HG02970 (cell line): ENCODE measurements around the gene TMPRSS6.

Source experiments
- ATAC-seq: cut with Tn5 transposase; IDR thresholded peaks from one replicate; pipeline ENCODE4 v1.9.1; 2021; ENCODE audit warnings: mild to moderate bottlenecking, moderate library complexity, moderate number of reproducible peaks; ENCODE audit not compliant: unreplicated experiment, low FRiP score

TMPRSS6 gene

DNA sequence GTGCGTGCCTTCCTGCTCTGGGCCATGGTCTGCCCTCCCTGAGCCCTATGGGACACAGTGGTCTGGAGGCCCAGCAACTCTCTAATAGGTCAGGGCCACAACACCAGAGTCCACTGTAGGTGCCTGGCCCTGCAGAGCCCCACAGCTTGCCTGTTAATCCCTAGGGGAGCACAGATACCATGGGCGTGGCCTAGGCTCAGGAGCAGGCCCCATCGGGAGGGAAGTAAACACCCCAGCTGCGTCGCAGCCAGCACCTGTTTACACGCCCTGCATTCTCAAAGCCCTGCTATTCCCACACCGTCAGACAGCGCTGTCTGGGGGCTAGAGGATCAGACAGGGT, 55.5 kb downstream of the TMPRSS6 start:
- no peak for ATAC-seq

DNA sequence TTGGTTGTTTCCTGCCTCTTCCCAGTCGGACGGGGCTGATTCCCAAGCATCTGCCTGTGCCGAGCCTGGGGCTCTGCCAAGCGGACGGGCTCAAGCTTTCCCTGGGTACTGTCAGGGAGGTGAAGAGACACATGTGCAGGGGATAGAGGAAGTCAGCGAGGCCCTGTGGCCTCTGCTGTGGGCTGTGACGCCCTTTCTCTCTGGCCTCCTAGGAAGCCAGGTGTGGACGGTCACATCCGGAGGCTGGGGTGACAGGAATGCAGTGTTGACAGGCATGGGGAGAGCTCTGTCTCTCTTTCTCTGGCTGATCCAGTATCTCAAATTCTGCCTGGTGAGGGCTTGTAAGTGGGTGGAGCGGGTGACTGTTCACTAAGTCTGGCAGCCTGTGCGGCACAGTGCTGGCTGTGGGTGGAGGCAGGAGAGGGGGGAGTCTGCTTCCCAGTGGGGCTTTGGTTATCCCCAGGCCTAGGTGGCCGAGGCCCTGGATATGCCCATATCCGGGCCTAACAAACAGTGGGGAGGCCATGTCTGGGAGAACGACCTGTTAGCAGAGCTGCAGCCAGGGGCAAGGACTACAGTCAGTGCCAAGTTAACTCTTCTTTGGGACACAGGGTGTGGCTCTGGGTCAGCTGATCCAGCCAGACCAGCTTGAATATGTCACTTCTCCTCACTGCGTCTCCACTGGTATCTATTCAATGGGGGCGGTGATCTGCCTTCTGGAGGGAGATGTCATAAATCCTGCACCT, 56.0 kb downstream of the TMPRSS6 start:
- ATAC-seq = no peak

DNA sequence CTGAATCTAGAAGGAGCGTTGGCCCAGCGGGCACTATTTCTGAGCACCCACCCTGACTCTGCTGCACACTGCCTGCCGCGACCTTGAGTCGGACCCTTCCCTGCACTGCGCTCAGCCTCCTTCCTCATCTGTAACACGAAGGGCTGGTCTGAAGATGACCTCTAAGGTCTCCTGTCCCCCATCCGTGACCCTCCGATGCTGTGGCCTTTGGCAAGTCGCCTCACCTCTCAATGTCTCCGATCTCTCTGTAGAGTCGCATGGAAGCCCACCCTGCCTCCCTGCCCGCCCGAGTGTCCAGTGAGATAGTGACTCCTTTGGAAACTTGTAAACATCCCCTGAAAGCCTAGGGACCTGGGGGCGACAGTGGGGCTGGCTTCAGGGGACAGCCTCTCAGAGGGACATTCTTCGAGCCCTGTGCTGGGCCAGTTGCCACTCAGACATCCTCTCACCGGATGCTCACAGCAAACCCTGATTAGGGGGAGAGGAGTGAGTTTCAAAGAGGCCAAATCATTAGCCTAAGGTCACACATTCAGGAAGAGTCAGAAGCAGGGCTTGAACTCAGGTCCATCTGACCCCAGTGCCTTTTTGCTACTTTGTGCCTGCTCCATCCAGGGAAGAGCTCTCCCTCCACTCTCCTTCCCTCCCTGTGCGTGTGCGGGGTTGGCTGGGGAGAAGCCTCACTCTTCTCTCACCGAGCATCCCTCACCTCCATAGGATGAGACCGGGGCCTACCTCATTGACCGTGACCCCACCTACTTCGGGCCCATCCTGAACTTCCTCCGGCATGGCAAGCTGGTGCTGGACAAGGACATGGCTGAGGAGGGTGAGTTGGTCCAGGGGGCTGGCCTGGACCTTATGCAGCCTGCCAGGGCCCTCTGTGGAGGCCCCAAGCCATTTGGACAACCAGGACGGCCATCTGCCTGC, 56.9 kb downstream of the TMPRSS6 start:
- no peak for ATAC-seq

DNA sequence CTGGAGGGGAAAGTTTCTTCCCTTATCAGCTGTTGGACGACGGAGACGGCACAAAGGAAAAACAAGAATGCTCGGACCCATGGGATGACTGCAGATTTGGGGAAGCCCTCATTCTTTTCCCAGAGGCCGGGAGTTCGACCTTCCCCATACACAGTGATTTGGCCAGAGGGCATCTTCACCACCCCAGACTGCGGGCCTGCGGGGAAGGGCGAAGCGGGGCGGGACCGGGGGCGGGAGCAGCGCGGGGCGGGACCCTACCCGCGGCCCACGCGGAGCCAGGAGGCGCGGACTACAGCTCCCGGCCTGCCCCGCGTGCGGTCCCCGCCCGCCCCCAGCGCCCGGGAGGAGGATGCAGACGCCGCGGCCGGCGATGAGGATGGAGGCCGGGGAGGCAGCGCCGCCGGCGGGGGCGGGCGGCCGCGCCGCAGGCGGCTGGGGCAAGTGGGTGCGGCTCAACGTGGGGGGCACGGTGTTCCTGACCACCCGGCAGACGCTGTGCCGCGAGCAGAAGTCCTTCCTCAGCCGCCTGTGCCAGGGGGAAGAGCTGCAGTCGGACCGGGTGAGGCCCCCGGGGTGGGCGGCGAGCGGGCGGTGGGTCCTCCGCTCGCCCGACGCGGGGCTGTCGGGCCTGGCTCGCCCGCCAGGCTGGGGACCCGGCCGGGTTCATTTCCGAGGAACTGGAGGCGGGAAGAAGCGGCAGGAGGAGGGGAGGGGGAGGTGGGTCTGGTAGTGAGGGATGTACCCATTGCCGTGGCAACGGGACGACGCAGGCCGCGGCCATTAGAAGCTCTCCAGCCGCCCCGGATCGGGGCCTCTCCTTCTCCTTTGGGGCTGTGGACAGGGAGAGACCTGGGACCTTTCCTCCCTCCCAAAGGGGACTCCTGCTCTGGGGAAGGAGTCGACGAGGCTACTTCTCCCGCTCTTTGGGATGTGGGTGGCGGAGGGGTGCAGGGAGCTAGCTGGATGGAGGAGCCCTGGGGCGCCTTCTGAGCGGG, 57.8 kb downstream of the TMPRSS6 start, which contains the start of gene KCTD17:
TSS of gene KCTD17 (plus strand) at position 352 of the 995 bp plus-strand sequence. CDS start at position 371, 19 bp downstream.
- ATAC-seq = peak; percentile 58

DNA sequence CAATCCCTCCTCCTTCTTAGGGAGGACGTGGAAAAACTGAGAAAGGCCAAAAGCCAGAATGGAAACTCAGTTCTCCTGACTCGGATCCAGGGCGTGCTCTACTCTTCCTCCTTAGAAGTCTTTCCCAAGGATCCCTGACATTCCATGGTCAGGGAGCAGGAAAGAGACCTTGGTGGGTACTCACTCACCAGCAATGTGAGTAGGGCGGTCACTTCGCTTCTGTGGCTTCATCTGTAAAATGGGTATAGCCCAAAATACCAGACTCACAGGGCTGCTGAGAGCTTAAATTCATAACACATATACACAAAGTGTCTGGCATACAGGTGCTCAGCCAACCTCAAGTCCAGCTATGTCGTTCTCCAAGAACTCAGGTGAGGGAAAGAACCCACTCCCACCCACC, 58.6 kb downstream of the TMPRSS6 start:
- no peak for ATAC-seq

DNA sequence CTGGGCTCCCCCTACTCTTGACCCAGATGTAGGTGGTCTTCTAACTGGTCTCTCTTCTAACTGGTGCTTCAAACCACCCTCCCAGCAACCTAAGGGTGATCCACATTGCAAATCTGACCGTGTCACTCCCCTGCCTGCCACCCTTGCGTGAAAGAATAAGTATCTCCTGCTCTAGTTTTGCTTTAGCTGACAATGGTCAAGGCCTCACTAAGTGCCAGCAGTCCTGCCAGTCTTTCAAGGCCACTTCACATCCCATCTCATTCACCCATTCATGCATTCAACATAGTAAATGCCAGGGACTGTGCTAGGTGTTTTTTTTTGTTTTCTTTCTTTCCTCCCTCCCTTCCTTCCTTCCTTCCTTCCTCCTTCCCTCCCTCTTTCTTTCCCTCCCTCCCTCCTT, 60.3 kb downstream of the TMPRSS6 start:
- ATAC-seq = no peak

DNA sequence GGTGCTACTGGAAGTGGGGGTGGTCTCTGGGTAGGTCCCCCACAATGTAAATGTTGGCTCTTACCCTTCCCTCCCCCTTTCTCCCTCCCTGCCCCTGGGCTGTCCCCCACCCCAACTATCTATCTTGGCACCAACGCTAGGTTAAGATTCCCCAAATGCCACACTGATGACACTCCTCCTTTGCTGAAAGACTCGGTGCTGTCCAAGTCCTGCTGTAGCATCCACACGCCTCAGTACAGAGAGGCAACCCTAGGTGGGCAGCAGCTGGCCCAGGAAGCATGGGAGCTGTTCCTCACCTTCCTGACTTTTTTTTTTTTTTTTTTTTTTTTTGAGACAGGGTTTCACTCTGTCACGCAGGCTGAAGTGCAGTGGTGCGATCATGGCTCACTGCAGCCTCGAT, 61.4 kb downstream of the TMPRSS6 start:
- ATAC-seq = no peak

DNA sequence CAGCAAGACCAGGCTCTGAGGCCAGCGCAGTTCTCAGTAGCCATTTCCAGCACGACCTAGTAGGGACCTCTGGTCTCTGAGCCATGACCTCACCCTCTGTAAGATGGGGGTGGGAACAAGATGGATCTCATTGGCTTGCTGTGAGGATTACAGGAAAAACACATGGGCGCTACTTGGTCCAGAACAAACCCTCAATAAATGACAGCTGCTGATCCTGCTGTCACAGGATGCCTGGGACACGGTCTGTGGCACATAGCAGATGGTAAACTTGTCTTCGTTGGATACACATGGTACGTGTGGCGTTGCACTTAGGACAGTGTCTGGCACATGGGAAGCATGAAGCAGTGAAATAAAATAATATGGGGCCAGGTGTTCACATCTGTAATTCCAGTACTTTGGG, 62.5 kb downstream of the TMPRSS6 start:
- ATAC-seq = no peak

DNA sequence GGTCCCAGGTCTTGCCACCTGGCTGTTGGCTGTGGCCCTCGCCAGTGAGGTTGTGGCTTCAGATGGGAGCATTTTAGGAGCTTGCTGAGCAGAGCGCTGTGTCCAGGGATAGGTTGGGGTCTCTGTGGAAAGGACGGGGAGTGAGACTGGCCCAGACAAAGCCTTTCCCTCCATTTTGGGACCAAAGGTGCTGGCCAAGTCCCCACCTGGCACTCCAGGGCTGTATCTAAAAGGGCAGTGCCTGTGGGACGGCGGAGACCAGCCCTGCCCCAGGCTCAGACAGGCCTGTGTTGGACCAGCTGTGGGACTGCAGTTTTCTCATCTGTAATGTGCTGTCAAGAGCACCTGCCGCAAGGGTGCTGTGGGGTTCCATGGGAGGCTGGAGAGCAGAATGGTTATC, 62.9 kb downstream of the TMPRSS6 start:
- no peak for ATAC-seq

DNA sequence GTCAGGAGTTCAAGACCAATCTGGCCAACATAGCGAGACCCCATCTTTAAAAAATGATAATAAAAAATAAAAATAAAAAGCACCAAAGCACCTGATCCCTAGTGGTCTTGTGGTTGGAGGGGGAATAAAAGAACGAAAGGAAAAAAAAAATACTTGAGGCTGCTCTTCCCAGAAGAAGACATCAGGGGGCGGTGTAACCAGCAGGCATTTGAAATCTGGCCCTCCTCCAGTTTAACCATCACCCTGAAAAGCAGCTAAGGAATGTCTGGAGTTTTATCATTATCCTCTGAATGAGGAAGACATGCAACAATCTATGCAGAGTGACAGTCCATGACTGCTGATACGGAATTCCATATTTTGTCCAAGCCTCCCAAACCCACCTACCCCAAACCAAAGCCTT, 63.6 kb downstream of the TMPRSS6 start:
- ATAC-seq = no peak

DNA sequence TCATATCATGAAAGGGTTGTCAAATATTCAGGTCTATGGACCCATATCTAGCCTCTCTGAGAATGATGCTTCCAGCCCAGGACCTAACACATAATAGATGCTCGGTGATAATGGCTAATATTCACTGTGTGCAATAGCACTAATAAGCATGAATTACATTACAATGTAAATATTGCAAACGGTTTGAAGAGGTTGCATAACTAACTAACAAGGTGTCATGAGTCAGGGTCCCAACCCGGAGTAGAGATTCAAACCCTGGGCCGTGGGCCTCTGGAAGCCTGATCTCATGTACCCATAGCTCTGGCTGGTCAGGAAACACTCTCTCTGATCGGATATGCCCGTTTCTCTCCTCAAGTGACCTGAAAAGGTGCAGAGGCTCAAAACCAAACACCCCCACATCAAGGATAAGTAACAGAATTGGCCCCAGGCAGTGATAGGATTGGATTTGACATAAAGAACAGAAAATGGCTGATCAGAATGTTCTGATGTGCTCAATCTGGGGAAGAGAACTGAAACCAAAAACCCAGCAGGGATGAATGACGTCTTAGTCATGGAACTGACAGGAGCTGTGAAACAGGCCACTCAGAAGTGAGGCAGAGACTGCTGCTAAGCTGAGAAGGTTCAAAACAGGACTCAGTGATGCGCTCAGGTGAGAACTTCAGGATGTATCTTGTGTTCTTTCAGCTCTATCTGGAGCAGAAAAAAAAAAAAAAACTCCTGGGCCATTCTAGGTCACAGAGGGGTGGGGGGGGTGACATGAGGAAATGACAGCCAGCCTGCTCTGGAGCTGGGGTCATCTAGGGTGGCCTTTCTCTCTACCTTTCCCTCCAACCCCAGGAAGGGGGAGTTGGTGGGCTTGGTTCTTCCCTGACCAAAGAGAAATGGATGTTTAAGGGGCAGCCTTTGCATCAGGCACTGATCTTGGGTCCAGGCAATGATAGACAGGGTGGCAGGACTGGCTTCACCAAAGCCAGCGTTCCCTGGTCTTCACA, 64.6 kb downstream of the TMPRSS6 start:
- ATAC-seq = no peak

DNA sequence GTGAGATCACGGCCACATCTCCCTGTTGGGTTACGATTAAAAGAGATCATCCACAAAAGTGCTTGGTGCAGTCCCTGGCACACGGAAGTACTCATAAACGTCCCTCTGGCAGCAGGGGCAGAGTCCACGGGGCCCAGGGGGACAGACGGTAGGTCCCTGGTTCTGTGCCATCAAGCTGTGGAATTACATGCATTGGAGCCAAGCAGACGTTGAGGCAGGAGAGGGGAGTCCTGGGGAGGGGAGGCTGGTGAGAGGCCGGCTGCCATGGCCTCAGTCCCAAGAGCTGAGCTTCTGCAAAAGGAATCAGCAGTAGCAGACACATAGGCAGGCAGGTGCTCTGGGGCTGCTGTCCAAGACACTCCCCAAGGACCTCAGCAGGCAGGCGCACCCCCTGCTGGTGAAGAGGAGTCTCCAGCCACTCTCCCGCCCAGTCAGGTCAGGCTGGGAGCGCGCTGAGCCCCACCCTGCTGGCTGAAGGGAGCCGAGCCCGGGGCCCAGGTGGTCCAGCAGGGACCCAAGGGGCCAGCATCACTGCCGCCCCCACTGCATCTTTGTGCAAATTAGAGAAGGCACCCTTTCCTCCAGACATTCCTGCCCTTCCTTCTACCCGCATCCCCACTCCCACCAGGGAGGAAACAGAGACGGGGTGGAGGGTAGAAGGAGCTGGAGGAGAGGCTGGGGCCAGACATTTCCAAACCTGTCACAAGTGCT, 65.5 kb downstream of the TMPRSS6 start:
- no peak for ATAC-seq

DNA sequence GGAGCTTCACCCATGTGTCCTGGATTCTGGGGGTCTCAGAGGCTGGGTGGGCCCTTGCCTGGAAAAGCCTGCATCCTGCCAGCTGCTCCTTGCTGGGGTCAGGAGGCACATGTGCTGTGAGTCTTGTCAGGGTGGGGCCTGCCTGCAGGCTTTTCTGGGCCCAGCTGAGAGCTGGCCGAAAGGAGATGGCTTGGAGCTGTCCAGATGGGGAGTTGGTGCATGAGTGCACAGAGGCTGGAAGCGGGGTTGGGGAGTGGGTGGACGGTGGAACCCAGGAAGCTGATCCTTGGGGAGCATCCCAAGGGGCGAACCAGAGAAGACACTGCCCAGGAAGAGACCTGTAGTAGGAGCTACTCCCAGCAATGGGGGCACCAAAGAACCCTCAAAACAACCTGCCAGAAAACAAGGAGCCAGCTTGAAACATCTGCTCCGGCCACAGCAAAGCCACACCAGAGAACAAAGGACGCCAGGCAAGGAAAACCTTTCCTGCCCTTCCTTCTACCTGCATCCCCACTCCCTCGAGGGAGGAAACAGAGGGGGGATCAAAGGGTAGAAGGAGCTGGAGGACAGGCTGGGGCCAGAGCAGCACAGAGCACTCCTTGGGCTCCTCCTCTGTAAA, 66.2 kb downstream of the TMPRSS6 start:
- no peak for ATAC-seq

DNA sequence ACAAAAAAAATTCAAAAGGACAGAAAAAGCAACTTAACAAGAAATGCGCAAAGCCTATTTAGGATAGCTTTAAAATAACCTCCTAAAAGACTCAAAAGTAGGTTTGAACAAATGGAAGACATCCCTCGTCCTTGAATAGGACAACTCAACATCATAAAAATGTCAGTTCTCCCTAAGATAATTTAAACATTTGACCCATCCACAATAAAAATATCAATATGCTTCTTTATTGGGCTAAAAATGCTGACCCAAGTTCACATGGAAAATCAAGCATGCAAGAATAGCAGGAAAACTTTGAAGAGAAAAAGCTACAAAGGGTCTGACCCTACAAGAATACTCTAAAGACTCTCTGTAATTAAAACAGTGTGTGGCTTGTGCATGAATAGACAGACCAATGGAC, 70.0 kb downstream of the TMPRSS6 start:
- no peak for ATAC-seq

DNA sequence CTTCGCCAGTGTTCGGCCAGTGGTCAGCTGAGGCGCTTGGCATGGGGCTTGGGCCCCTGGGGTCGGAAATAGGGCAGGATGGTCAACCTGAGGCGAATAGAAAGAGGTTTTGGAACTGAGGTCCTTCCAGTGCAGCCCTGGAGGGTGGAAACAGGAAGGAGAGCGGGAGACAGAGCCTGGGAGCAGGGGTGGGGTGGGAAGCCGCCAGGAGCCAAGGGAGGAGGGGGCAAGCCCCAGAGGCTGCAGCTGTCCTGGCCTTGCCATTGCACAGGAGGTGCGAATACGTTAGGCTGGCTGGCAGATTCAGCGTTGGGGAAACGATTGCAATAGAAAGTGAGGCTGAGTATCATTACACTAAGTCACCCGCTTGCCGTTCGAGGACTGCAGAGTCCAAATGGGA, 71.8 kb downstream of the TMPRSS6 start:
- ATAC-seq = no peak

DNA sequence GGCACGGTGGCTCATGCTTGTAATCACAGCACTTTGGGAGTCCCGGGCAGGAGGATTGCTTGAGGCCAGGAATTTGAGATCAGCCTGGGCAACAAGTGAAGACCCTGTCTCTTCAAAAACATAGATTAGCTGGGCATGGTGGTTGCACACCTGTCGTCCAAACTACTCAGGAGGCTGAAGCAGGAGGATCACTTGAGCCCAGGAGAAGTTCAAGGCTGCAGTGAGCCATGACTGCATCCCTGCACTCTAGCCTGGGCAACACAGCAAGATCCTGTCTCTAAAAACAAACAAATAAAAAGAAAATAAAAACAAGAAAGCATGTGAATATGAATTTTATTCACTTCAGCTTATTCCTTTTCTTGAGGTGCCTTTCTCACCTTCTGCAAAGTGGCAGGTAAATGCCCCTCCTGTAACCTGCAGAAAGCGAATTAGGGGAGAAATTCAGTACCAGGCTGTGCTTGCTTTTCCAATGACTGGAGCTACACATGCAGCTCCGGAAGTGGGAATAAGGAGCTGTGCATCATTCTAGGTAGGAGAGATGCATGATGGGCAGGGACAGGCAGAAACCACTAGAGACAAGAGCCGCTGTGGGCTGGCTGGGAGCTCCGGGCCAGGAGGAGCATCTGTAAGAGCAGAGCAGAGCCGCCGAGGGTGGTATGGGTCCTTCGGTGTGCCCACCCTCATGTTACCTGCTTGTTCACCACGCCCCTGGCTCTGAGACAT, 72.7 kb downstream of the TMPRSS6 start:
- ATAC-seq = no peak

DNA sequence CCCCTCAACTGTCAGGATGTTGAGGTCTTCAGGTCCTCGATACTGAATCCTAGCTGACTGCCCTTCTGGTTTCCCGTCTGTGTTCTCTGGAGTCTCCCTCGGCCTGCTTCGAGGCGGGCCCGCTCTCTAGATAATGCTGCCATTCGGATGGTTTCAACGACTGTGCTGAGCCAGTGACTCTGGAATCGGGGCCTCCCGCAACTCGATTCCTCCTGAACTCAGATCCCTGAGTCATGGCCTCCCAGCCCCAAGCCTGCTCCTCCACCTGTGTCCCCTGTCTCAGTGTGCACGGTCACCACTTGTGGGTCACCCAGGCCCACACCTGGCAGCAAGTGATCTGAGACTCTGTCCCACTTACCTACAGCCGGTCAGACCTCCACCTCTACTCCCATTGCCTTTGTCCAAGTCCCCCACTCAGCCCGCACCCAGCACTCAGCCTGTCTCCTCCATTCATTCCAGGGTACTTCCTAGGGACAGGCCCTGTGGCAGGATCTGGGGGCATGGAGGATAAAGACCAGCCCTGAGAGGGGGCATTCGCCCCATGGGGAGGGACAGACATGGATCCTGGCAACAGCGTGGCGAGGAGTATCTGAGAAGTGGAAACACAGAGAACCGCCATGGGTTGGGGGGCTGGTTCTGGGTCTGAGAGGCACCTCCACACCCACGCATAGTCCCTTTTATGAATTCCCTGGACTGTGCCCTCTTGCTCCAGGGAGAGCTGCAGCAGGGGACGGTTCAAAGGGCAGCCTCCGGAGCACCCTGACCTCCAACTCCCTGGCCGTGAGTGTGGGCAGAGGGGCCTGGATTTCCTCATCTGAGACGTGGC, 75.7 kb downstream of the TMPRSS6 start:
- no peak for ATAC-seq
